Erythroblast (primary cell): ENCODE results near the gene SUN2.

Experiments used
- GATA1 ChIP-seq: IDR thresholded peaks from 2 replicates; pipeline ENCODE4 v1.6.1; 2011; ENCODE audit warnings: low read depth, mild to moderate bottlenecking, control low read depth, low read length, moderate library complexity
- POLR2A ChIP-seq: IDR thresholded peaks from 2 replicates; pipeline ENCODE4 v1.6.1; 2011; ENCODE audit warnings: mild to moderate bottlenecking, low read length

GRCh38 chr22:38720350-38720749 lies 35.4 kb downstream of the SUN2 start:
- no peak for TF ChIP-seq POLR2A
- no peak for TF ChIP-seq GATA1
